Lower leg skin (tissue), 3 donors: ENCODE measurements around the gene MTHFD2.

Source experiments
- CTCF ChIP-seq, 3 donors: fragments of 450-650 bp; IDR thresholded peaks; one replicate each; pipeline ENCODE4 v1.5.1; 2016; ENCODE audit warnings: antibody characterized with exemption in 3 of 3, mild to moderate bottlenecking in 3 of 3, moderate library complexity in 2 of 3
- POLR2A ChIP-seq, 2 donors: fragments of 450-650 bp; IDR thresholded peaks; one replicate each; pipeline ENCODE4 v1.6.1; 2016 to 2017; ENCODE audit warnings: antibody characterized with exemption in 2 of 2, mild to moderate bottlenecking in 1 of 2, moderate library complexity in 1 of 2

GRCh38 chr2:74267068-74267467, 68.7 kb downstream of the MTHFD2 start:
- TF ChIP-seq CTCF (IDR thresholded peaks at IDR 0.05) (no peak), POLR2A (IDR thresholded peaks at IDR 0.05) (no peak)
